GM12892 (cell line): ENCODE data around the gene STK10.

ENCODE experiments used
- POLR2A ChIP-seq: IDR thresholded peaks from 2 replicates; pipeline ENCODE4 v1.6.1; 2011; ENCODE audit warnings: low read depth, low read length, control low read depth
- POLR2AphosphoS5 ChIP-seq: IDR thresholded peaks from 2 replicates; pipeline ENCODE4 v1.6.1; 2011; ENCODE audit warnings: low read depth, low read length, control low read depth

GRCh38 chr5:172093559-172093958 is 94.5 kb downstream of the STK10 start:
- TF ChIP-seq POLR2A (no peak), POLR2AphosphoS5 (no peak)
